HEK293 (cell line): ENCODE measurements around the gene KIF21B.

Experiments used
- CTCF ChIA-PET: fragments of 350-600 bp; formaldehyde crosslinking; extraction: SDS; loops from one replicate; lab custom pipeline; 2021; ENCODE audit warnings: antibody characterized with exemption; lab: Yijun Ruan, JAX
- POLR2A ChIA-PET: fragments of 300-600 bp; formaldehyde crosslinking; extraction: SDS; loops from one replicate; lab custom pipeline; 2020; ENCODE audit warnings: antibody characterized with exemption, inconsistent platforms; lab: Yijun Ruan, JAX
- H3K27ac ChIP-seq: fragments of 200-500 bp; sonication (Bioruptor generic); 2 replicates; pipeline ENCODE4 v1.5.1; 2014; ENCODE audit warnings: low read depth, low read length, control low read depth, inconsistent platforms; ENCODE audit errors: extremely low read depth
- H3K36me3 ChIP-seq, 2 experiments: fragments of 200-500 bp in 1 of 2; sonication (Bioruptor generic) in 1 of 2; 1 replicate in 1 of 2; 2 replicates in 1 of 2; pipeline ENCODE4 v1.5.1; 2014 to 2017; ENCODE audit warnings: inconsistent platforms in 2 of 2, low read length in 2 of 2; ENCODE audit not compliant: control insufficient read depth in 2 of 2, insufficient read depth in 1 of 2
- H3K4me1 ChIP-seq: fragments of 200-500 bp; sonication (Bioruptor generic); 2 replicates; pipeline ENCODE4 v1.5.1; 2014; ENCODE audit warnings: mild to moderate bottlenecking, low read length, inconsistent platforms; ENCODE audit not compliant: control insufficient read depth, insufficient read depth
- H3K4me3 ChIP-seq: 2 replicates; pipeline ENCODE4 v1.5.1; 2011; ENCODE audit warnings: low read depth, mild to moderate bottlenecking, control low read depth, low read length, moderate library complexity
- H3K9me3 ChIP-seq: fragments of 200-500 bp; sonication (Bioruptor generic); 2 replicates; pipeline ENCODE4 v1.5.1; 2014; ENCODE audit warnings: low read depth, low read length, inconsistent platforms; ENCODE audit not compliant: control insufficient read depth, insufficient read depth
- GFI1B ChIP-seq: fragments of 450-650 bp; formaldehyde crosslinking; IDR thresholded peaks from 2 replicates; pipeline ENCODE4 v1.5.1; 2016; ENCODE audit warnings: missing biosample characterization, missing genetic modification characterization
- INSM2 ChIP-seq: fragments of 450-650 bp; formaldehyde crosslinking; IDR thresholded peaks from 2 replicates; pipeline ENCODE4 v1.5.1; 2016; ENCODE audit warnings: missing biosample characterization, missing genetic modification characterization
- KLF16 ChIP-seq: fragments of 450-650 bp; formaldehyde crosslinking; IDR thresholded peaks from 2 replicates; pipeline ENCODE4 v1.5.1; 2017; ENCODE audit warnings: missing biosample characterization, missing genetic modification characterization
- KLF8 ChIP-seq: fragments of 450-650 bp; formaldehyde crosslinking; IDR thresholded peaks from 2 replicates; pipeline ENCODE4 v1.5.1; 2016; ENCODE audit warnings: missing biosample characterization, missing genetic modification characterization
- MEIS1 ChIP-seq: sonication (generic); formaldehyde crosslinking; IDR thresholded peaks from 2 replicates; pipeline ENCODE4 v1.8.1; 2022; ENCODE audit warnings: missing genetic modification reagents, mild to moderate bottlenecking, borderline replicate concordance
- REST ChIP-seq: fragments of 450-650 bp; formaldehyde crosslinking; IDR thresholded peaks from 2 replicates; pipeline ENCODE4 v1.5.1; 2016; ENCODE audit warnings: missing biosample characterization, missing genetic modification characterization
- ZBTB17 ChIP-seq: fragments of 450-650 bp; formaldehyde crosslinking; IDR thresholded peaks from 2 replicates; pipeline ENCODE4 v1.5.1; 2016; ENCODE audit warnings: missing biosample characterization, missing genetic modification characterization
- ZBTB44 ChIP-seq: fragments of 450-650 bp; IDR thresholded peaks from 2 replicates; pipeline ENCODE4 v1.5.1; 2018; ENCODE audit warnings: missing biosample characterization, mild to moderate bottlenecking, missing genetic modification characterization
- ZBTB49 ChIP-seq: fragments of 450-650 bp; formaldehyde crosslinking; IDR thresholded peaks from 2 replicates; pipeline ENCODE4 v1.5.1; 2016; ENCODE audit warnings: missing biosample characterization, missing genetic modification characterization, low read depth
- ZNF112 ChIP-seq: fragments of 450-650 bp; formaldehyde crosslinking; IDR thresholded peaks from 2 replicates; pipeline ENCODE4 v1.5.0; 2017; ENCODE audit warnings: missing biosample characterization, missing genetic modification characterization
- ZNF114 ChIP-seq: fragments of 450-650 bp; formaldehyde crosslinking; IDR thresholded peaks from 2 replicates; pipeline ENCODE4 v1.5.0; 2017; ENCODE audit warnings: missing biosample characterization, missing genetic modification characterization
- ZNF155 ChIP-seq: fragments of 450-650 bp; formaldehyde crosslinking; IDR thresholded peaks from 2 replicates; pipeline ENCODE4 v1.5.1; 2016; ENCODE audit warnings: missing biosample characterization, missing genetic modification characterization
- ZNF18 ChIP-seq: fragments of 450-650 bp; formaldehyde crosslinking; IDR thresholded peaks from 2 replicates; pipeline ENCODE4 v1.5.1; 2016; ENCODE audit warnings: missing biosample characterization, missing genetic modification characterization
- ZNF214 ChIP-seq: fragments of 450-650 bp; formaldehyde crosslinking; IDR thresholded peaks from 2 replicates; pipeline ENCODE4 v1.5.1; 2017; ENCODE audit warnings: missing biosample characterization, mild to moderate bottlenecking, missing genetic modification characterization, borderline replicate concordance
- ZNF248 ChIP-seq: fragments of 450-650 bp; formaldehyde crosslinking; IDR thresholded peaks from 2 replicates; pipeline ENCODE4 v1.5.1; 2017; ENCODE audit warnings: missing biosample characterization, missing genetic modification characterization
- ZNF701 ChIP-seq: fragments of 450-650 bp; formaldehyde crosslinking; IDR thresholded peaks from 2 replicates; pipeline ENCODE4 v1.5.1; 2016; ENCODE audit warnings: missing biosample characterization, missing genetic modification characterization
- ZNF76 ChIP-seq: fragments of 450-650 bp; formaldehyde crosslinking; IDR thresholded peaks from 2 replicates; pipeline ENCODE4; 2016; ENCODE audit warnings: low read depth, missing biosample characterization, missing genetic modification characterization, borderline replicate concordance
- ZSCAN16 ChIP-seq: fragments of 450-650 bp; formaldehyde crosslinking; IDR thresholded peaks from 2 replicates; pipeline ENCODE4 v1.5.1; 2016; ENCODE audit warnings: missing biosample characterization, missing genetic modification characterization
- ZSCAN23 ChIP-seq: fragments of 450-650 bp; formaldehyde crosslinking; IDR thresholded peaks from 2 replicates; pipeline ENCODE4 v1.5.1; 2016; ENCODE audit warnings: missing biosample characterization, missing genetic modification characterization
- ZSCAN30 ChIP-seq: fragments of 450-650 bp; IDR thresholded peaks from 2 replicates; pipeline ENCODE4 v1.5.1; 2018; ENCODE audit warnings: missing biosample characterization, mild to moderate bottlenecking, missing genetic modification characterization, moderate library complexity
- ZSCAN4 ChIP-seq: fragments of 450-650 bp; formaldehyde crosslinking; IDR thresholded peaks from 2 replicates; pipeline ENCODE4 v1.5.1; 2017; ENCODE audit warnings: missing biosample characterization, missing genetic modification characterization

The KIF21B gene

GRCh38 chr1:200975458-200975857 is 48.1 kb downstream of the KIF21B start:
- ChIA-PET POLR2A (no interaction called here), CTCF (interaction anchor here (0.6 to 7.4 kb wide), 7 partner anchors 9 to 351 kb away, joined by 3 to 108 read pairs (median 5); no protein-coding TSS in a partner anchor)
- H3K27ac ChIP-seq = no peak overlapping the region
- no peaks in the 10 kb centered on the region for H3K9me3 ChIP-seq
- no peak overlapping the region for H3K4me3 ChIP-seq
- H3K4me1 ChIP-seq = no peaks in the 10 kb centered on the region
- H3K36me3 ChIP-seq = no peaks in the 10 kb centered on the region
- TF ChIP-seq ZSCAN4 (tag by site-specific recombination) (no peak), INSM2 (tag by site-specific recombination) (no peak), GFI1B (tag by site-specific recombination) (no peak), ZNF112 (no peak), ZNF114 (tag by site-specific recombination) (no peak), ZNF76 (no peak), ZSCAN16 (tag by site-specific recombination) (no peak), KLF8 (tag by site-specific recombination) (no peak), ZBTB49 (tag by site-specific recombination) (no peak), ZBTB44 (no peak), ZSCAN30 (tag by site-specific recombination) (no peak), ZNF214 (tag by site-specific recombination) (no peak), ZNF155 (no peak)

GRCh38 chr1:200974711-200975110 is 48.8 kb downstream of the KIF21B start:
- H3K9me3 ChIP-seq = no peaks in the 10 kb centered on the region
- ChIA-PET POLR2A (no interaction called here), CTCF (interaction anchor here (7.4 kb wide), 1 partner anchor 67 kb away, joined by 108 read pairs; no protein-coding TSS in a partner anchor)
- H3K4me3 ChIP-seq = no peak overlapping the region
- no peak overlapping the region for H3K27ac ChIP-seq
- no peak for TF ChIP-seq REST (tag by site-specific recombination)
- TF ChIP-seq ZBTB17 = no peak
- no peak for TF ChIP-seq ZNF214 (tag by site-specific recombination)
- TF ChIP-seq ZSCAN23 (tag by site-specific recombination) = no peak
- no peak for TF ChIP-seq ZNF701
- no peak for TF ChIP-seq KLF16 (tag by site-specific recombination)
- no peak for TF ChIP-seq ZNF18
- no peak for TF ChIP-seq MEIS1
- no peak for TF ChIP-seq ZNF248 (tag by site-specific recombination)
- TF ChIP-seq, all 188 proteins: peak for 0
- Histone ChIP-seq H3K36me3 (no peaks in the 10 kb centered on the region), H3K4me1 (no peaks in the 10 kb centered on the region)
